T47D (cell line): ENCODE results near the gene CC2D2B.
A peak's percentile ranks its signal among the peaks of the same experiment; 100 is the strongest.
"Not testable (repeated sequence)": the region's sequence is repeated elsewhere in the genome, so short reads cannot be mapped to it uniquely, and the experiment has no call there.

ENCODE experiments used
- DNase-seq, 2 experiments: peaks; one replicate each; pipeline versions ENCODE4 v3.0.0 to v3.0.0-alpha.2; 2011 to 2012; ENCODE audit warnings: low read depth in 1 of 2, low spot score in 1 of 2
- JUND ChIP-seq: IDR thresholded peaks from 2 replicates; pipeline ENCODE4 v1.6.1; 2012; ENCODE audit warnings: low read depth
- in situ Hi-C: cut with HindIII; loops from 2 replicates; pipeline ENCODE4 v1.10.0; 2016; ENCODE audit warnings: low sequenced_read_pairs, low pct_unique_long_range_greater_than_20kb

The CC2D2B gene, protein sequence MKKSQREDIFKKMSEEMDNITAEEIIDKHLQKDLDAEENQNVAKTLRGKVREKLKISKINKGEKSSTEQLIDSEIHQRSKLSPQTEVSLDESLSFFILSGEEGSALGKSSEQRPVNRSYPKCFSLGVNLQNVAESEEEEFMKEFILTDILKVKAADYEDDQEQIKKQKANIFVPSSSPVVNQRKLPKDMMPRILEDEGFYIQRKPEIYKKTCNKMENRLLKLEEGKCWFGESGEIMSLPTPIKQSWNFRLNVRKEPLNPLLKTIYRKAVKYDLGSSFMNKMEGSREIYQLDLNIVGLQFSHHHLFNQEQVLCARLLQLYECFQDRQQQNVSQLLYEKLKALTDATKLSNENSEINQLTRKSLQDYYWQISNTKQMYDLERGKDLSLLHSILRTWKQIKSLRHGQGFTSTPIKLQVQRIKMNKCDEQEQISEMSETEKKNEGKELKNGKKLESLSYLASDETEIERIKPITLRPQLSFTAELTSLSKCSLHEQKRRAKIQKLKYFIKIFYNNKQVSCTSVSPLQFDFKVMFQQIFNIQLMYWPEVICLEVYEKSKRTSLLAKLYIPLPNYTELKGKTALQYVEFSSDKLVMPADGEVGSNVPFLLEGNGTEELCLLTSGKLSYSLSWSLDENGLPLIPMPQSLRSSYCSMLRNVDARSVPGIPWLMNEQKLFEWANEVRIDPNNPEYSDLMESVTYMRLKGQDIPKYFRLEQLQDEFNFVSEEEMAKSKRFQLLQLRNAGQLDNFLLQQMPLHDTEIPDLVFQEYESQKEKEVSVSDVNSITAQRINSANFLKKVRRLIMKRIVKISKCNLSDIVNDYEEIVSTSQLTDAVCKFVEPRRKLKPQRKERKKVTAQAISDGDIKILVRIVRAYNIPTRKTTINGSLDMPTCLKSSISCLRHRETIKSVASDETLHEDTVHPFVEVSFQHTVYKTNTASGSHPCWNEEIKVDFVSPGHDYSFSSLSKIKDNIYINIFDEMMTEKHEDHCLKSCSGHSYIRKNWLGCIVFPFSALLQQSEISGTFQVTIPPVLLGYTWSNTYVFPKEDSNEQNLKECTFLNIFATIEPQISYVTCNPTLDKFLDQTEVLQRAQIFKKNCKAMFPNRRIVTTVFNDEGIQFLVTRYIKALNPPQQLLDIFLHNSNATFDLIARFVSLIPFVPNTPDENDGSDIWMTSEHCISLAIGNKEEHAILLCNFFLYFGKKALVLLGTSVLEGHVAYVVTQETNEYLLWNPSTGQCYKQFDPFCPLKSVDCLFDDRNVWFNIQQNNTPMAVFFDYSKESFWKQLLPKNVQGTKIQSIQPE (N-terminal part only)

GRCh38 chr10:95907456-95908253, at the start of gene CC2D2B:
Gene CC2D2B (plus strand): TSS chr10:95907975. CDS start chr10:95911324, 3,349 bp downstream.
- no peak for TF ChIP-seq JUND
- in situ Hi-C loops: no loop called here
- DNase-seq: peak; percentile 85 to 92

DNA sequence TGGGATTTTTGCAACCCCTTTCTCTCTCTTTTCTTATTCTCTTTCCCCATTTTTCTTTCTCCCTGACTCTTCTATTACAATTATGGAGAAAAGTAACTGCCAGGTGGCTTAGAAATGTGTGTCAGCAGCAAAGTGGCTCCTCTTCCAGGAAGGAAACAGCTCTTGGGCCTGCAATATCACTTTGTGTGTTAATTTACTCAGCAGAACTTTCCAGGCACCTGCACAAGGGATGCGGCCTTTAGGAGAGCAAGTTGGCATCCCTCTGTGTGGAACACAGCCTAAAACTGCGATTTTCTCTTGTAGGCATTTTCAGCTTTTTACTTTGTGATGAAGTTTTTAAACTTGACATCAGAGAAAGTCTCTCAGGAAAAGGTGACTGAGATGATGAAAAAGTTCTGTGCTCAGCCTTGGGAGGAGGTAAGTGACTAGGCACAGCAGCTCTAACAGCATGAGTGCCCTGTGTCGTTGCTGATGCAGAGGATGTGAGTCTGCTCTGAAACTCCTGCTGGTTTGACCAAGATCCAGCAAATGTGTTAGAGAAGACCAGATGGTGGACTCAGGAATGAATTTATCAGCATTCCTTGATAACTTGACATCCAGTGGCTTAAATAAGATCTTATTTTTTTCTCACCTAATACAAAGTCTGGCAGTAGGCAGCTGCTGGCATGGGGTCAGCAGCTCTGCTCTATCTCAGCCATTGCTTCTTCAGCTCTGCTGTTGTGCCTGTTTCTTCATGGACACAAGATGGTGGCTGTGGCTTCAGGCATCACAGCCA, 47.4 kb upstream of the CC2D2B start:
- TF ChIP-seq JUND: no peak
- in situ Hi-C loops: no loop called here
- no peak for DNase-seq

DNA sequence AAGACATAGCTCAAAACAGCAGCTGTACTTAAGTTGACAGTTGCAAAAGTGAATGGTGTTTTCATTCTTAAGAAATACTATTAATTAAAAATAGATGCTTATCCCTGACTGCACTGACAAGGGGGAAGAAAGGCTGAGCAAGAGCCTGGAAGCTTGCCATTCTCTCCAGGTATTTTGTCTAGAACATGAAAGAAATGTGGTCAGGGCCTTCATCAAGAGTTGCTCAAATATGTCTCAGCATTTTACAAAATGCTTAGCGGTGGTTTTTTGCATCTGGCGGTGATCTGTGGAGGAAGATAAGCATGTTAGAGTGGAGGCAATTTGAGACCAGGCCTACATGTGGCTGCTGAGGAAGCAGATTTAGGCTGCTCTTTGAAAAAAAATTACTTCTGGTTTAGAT, 46.4 kb upstream of the CC2D2B start:
- in situ Hi-C loops: no loop called here
- TF ChIP-seq JUND: no peak
- DNase-seq: no peak

DNA sequence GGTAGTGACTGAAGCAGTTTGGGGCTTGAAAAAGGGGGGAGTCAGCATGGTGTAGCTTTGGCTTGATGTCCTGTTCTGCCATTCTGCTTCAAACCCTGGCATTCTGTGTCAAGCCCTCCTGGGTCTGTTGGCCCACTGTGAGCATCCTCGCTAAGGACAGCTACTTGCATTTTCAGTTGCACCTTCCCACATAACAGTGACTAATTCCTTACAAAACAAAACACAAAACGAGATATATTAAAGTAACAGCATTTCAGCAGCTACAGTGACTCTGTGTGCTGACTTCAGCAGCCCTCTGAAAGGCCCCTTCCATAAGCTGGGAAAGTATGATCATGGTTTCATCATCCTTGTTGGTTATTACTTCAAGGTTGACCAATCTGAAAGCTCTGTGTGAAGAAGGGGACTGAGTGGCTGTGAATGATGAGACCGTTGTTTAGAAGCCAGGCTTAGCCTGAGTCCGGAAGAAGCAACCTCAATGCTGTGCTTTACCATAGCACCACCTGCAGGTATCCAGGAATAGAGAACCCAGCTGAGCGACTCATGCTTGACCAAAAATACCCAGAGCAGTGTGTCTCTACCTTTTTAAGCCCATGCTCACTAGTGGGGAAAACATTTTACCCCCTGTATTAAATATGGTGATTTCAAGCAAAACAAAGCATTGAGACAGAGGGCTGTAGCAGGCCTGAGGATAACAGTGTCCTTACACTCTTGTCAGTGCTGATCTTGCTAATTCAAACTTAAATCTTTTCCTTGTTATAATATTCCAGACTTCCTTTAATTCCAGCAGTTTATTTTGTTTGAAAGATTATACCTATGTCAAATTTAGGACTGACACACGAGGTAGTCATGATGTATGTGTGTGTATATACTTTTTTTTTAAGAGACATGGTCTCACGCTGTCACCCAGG, 42.6 kb upstream of the CC2D2B start:
- in situ Hi-C loops: no loop called here
- peak; percentile 58 to 74 for DNase-seq
- no peak for TF ChIP-seq JUND

DNA sequence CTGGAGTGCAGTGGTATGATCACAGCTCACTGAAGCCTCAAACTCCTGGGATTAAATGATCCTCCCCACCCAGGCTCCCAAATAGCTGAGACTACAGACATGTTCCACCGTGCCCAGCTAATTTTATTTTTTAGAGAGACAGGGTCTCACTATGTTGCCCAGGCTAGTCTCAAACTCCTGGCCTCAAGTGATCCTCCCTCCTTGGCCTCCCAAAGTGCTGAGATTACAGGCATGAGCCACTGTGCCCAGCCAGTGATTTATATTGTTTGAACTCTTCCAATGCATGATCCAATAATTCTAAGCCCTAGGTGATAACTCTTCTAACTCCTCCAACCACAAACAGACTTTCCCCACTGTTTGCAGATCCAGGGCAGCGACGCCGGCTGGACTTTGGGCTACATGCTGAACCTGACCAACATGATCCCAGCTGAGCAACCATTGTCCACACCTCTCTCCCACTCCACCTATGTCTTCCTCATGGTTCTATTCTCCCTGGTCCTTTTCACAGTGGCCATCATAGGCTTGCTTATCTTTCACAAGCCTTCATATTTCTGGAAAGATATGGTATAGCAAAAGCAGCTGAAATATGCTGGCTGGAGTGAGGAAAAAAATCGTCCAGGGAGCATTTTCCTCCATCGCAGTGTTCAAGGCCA, 41.8 kb upstream of the CC2D2B start:
- in situ Hi-C loops: no loop called here
- no peak for DNase-seq
- TF ChIP-seq JUND: no peak

DNA sequence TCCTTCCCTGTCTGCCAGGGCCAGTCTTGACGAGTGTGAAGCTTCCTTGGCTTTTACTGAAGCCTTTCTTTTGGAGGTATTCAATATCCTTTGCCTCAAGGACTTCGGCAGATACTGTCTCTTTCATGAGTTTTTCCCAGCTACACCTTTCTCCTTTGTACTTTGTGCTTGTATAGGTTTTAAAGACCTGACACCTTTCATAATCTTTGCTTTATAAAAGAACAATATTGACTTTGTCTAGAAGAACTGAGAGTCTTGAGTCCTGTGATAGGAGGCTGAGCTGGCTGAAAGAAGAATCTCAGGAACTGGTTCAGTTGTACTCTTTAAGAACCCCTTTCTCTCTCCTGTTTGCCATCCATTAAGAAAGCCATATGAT, 41.3 kb upstream of the CC2D2B start:
- no peak for TF ChIP-seq JUND
- in situ Hi-C loops: no loop called here
- no peak for DNase-seq

GRCh38 chr10:95867866-95868265, 39.9 kb upstream of the CC2D2B start:
- in situ Hi-C loops: no loop called here
- no peak for TF ChIP-seq JUND
- no peak for DNase-seq

DNA sequence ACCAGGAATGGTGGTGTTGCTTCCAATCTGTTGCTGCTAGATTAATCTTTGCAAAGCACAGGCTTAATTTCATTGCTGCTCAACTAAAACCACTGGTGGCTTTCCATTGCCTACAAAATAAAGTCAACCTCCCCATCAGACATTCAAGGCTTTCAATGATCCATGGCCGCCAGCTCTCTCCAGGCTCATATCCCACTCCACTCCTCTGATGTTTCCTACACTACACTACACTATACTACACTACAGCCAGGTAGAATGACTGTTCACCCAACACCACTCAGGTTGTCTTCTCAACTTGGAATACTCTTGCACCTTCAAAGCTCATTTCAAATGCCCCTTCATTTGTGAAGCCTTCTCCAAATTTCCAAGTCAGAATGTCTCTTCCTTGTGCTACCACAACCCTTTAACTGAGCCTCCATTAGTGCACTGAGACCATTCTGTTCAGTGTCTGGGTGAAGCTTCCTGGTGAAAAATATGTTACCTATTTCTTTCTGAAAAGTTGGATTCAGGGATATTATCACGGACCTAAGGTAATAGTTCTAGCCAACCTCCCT, 35.5 kb upstream of the CC2D2B start:
- in situ Hi-C loops: no loop called here
- TF ChIP-seq JUND: no peak
- DNase-seq: no peak

GRCh38 chr10:95873139-95873538, 34.6 kb upstream of the CC2D2B start:
- in situ Hi-C loops: no loop called here
- DNase-seq: no peak
- TF ChIP-seq JUND: no peak

GRCh38 chr10:95873651-95874050, 34.1 kb upstream of the CC2D2B start:
- DNase-seq: no peak
- TF ChIP-seq JUND: no peak
- in situ Hi-C loops: no loop called here

- in situ Hi-C loops, DNase-seq: not testable (repeated sequence)
These were observed 33.0 kb upstream of the CC2D2B start for GRCh38 chr10:95874783-95875182.
